ENCODE data around the gene FAM20A.

Gene FAM20A

GRCh38 chr17:68565661-68566441 lies 35.3 kb downstream of the FAM20A start:
- no peak for DNase-seq (ENCODE audit: low read depth in 3 of 3)

DNA sequence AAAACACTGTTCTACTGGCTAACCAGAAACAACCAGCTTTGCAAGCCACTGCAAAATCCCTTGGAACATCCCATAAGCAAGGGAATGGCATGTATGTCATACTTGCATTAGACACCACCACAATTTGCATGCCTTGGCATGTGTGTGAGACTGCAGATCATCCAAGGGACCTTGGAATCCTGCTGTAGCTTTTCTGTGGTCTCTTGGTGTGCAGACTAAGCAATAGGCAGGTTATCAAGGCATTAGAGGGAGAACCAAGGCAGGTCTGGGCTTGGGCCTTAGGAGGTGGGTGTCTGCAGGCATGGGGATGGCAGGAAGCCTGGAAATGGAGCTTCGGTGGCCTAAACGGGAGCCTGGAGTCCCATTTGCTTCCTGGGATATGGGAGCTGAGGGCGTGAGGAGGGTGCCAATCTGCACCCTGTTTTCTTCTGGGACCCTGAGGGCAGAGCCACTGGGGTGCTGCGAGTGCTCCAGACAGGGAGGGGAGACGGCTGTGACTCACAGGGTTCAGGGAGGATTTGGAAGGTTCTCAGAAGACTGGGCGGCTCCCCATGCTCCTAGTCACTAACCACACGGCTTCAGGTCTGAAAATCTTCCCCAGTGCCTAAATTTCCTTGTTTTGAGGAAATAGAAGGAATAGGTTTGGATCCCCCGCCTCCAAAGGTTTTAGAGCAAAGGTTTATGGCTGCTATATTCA lies 36.6 kb downstream of the FAM20A start:
- DNase-seq (ENCODE audit: low read depth in 3 of 3) = no peak

GRCh38 chr17:68562736-68563135 lies 38.4 kb downstream of the FAM20A start:
- no peak for DNase-seq (ENCODE audit: low read depth in 3 of 3)

DNA sequence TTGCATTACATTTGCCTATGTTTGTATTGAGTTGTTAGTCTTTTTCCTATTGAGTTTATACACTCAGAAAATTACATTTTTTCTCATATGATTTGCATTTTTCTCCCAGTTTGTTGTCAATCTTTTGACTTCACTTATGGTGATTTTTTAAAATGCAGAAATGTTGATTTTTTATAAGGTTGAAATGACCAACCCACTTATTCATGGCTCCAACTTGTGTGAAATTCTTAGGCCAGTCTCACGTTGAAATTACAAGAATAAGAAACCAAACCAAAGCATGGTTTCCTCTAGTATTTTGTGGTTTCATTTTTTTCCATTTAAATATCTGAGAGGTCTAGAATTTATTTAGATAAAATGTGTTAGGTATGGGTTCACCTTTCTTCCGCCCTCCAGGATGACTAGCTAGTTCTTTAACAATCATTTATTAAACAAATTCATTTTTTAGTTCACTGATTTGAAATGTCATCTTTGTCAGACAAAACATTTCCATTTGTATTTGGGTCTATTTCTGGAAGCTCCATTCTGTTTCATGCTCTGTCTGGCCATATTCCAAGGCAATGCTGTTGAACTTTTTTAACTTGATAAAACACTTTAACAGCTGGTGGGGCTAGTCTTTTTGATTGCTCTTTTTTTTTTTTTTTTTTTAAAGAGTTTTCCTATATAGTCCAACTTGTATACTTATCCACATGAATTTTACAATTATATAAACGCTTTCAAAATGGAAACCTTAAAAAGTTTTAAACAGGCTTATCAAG lies 40.0 kb downstream of the FAM20A start:
- DNase-seq (ENCODE audit: low read depth in 3 of 3) = no peak

- DNase-seq (ENCODE audit: low read depth in 3 of 3) = no peak
Observed at GRCh38 chr17:68559316-68559715, 41.9 kb downstream of the FAM20A start.

DNA sequence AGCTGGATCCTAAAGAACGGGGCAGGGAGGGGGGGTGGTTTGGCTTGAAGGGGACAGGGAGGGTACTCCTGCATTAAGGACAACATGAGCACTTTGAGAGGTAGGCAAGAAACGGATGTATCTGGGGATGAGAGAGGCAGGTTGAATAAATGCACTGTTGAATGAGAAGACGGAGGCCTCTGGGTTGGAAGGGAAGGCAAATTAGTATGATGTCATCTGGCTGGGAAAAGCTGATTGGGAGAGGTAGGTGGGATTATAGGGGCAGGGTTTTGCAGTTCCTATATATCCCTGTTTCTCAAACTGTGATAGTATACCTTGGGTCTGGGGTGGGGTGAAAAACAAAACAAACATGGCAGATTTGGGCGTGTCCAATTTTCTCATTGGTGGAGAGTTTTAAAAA lies 44.6 kb downstream of the FAM20A start:
- no peak for DNase-seq (ENCODE audit: low read depth in 3 of 3)

GRCh38 chr17:68544111-68544915 lies 56.9 kb downstream of the FAM20A start:
- no peak for DNase-seq (ENCODE audit: low read depth in 3 of 3)

- no peak for DNase-seq (ENCODE audit: low read depth in 3 of 3)
Observed at GRCh38 chr17:68542698-68543463, 58.3 kb downstream of the FAM20A start.

- DNase-seq (ENCODE audit: low read depth in 3 of 3) = no peak
Observed at GRCh38 chr17:68541816-68542215, 59.4 kb downstream of the FAM20A start.

GRCh38 chr17:68540981-68541380 lies 60.2 kb downstream of the FAM20A start:
- no peak for DNase-seq (ENCODE audit: low read depth in 3 of 3)

GRCh38 chr17:68539548-68540467 lies 61.4 kb downstream of the FAM20A start:
- no peak for DNase-seq (ENCODE audit: low read depth in 3 of 3)

DNA sequence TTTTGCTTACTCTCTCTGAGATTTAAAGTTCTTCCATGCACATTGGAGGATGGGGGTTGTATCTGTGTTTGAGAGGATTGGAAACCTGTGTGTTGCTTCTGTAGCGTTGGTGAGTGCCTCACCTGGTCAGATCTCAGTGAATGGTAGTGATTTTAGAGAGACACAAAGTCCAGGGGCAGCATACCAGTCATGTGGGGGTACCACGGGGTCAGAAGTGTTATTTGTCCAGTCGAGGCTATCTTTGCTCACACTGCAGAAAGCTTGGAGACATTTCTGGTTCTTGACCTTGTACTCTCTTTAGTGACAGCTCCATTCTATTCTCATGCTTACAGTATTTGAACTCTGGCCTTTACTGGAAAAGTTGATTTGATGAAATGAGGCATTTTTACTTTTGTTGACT lies 65.2 kb downstream of the FAM20A start:
- no peak for DNase-seq (ENCODE audit: low read depth in 3 of 3)

DNA sequence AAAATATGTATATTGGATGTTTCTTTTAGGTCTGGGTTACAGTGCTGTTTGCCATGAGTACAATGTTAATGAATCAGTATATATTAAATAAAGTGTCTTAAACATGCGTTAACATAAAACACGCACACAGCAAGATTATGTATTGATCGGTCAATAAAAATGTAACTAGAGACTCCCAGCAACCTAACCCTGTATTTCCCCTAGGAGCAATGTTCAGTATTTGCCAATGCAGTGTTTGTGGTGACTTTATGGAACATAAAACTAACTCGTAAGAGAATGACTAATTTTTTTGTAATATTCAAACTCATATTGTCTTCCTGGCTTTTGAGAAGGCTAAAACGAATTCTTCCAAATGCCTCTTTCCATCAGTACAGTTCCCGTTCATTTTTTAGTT lies 66.5 kb downstream of the FAM20A start:
- DNase-seq (ENCODE audit: low read depth in 3 of 3) = no peak

DNA sequence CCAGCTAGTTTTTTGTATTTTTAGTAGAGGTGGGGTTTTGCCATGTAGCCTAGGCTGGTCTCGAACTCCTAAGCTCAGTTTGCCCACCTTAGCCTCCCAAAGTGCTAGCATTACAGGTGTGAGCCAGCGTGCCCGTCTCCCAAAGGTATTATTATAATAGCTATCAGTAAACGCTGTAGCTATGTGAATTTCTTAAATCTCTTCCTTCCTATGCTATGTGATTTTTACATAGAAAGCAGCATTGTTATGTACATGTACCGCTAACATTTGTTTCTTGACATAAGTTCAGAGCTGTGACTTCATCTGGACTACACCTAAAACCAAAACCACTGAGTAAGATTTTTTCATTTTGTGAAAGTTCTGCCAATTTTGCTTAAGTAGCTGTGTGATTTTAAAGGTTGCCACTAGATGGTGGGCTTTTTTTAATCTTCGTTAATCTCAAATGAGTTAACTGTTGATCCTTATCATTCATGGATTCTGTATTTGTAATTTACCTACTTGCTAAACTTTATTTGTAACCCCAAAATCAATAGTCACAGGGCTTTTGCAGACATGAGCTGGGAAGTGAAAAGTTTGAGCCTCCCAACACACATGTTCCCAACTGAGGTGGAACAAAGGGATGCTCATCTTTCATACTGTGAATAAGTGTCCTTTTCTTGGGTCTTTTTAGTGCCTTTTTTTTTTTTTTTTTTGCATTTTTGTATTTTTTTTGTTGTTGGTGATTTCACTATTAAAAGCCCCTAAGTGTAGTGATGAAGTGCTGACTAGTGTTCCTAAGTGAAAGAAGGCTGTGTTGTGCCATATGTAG lies 67.1 kb downstream of the FAM20A start:
- no peak for DNase-seq (ENCODE audit: low read depth in 3 of 3)

GRCh38 chr17:68532826-68533225 lies 68.3 kb downstream of the FAM20A start:
- no peak for DNase-seq (ENCODE audit: low read depth in 3 of 3)

DNA sequence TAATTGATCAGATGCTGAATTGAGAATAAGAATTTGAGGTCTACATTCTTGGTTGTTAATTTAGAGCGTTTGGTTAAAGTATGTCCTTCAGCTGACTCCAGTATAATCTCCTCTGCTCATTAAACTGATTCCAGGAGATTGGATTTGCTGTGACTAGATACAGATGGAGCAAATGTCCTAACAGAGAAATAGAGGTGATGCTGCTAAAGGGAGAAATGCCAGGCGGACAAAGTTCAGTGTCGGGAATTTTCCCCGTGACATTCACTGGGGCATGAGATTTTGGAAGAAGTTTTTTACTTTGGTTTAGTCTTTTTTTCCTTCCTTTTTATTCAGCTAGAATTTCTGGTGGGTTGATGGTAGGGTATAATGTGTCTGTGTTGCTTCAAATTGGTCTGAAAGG lies 69.9 kb downstream of the FAM20A start:
- DNase-seq (ENCODE audit: low read depth in 3 of 3) = no peak

DNA sequence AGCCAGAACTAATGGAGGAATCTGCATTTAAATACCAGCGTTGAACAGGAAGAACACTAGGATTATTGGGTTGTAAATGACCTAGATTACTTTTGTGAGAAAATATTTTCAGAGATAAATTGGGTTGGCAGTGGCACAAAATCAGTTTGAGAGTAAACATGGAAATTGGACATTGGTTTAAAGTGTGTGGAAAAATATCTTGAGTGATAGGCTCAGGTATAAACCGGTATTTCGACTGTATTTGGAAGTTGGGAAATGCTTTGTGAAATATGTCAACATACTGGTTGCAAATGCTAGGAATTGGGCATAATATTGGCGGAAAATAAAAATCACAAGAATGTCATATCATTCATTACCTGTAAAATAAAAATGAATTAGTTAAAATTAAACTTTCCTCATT lies 73.9 kb downstream of the FAM20A start:
- no peak for DNase-seq (ENCODE audit: low read depth in 3 of 3)

GRCh38 chr17:68526548-68526947 lies 74.6 kb downstream of the FAM20A start:
- DNase-seq (ENCODE audit: low read depth in 3 of 3) = no peak

- no peak for DNase-seq (ENCODE audit: low read depth in 3 of 3)
Observed at GRCh38 chr17:68522266-68522665, 78.9 kb downstream of the FAM20A start.

Data from stimulated activated CD4-positive, alpha-beta T cell treated with anti-CD3 and anti-CD28 coated beads, TNF-alpha, amount 100 ng/mL, for 48 hours (primary cell).